Fibroblast of peridontal ligament (primary cell): ENCODE results near the gene EED.
A peak's percentile ranks its signal among the peaks of the same experiment; 100 is the strongest.
"Not testable (repeated sequence)": the region's sequence is repeated elsewhere in the genome, so short reads cannot be mapped to it uniquely, and the experiment has no call there.

Experiments used
- DNase-seq: peaks from one replicate; pipeline ENCODE4 v3.0.0-alpha.2; 2010; ENCODE audit errors: extremely low read depth

The EED gene

GRCh38 chr11:86291466-86292262 is 47.1 kb downstream of the EED start:
- DNase-seq, result peak; percentile 60

- DNase-seq, result no peak
Measured at GRCh38 chr11:86292912-86293616, 48.5 kb downstream of the EED start.

GRCh38 chr11:86294026-86294425 is 49.5 kb downstream of the EED start:
- peak; percentile 23 for DNase-seq

GRCh38 chr11:86301742-86302091 is 57.2 kb downstream of the EED start:
- no peak for DNase-seq

GRCh38 chr11:86302092-86302793 is 57.7 kb downstream of the EED start, which contains the start of gene HIKESHI:
HIKESHI (plus strand) TSS chr11:86302240; CDS start chr11:86302449, 209 bp downstream.
- peak; percentile 98 for DNase-seq

GRCh38 chr11:86303257-86303656 is 58.7 kb downstream of the EED start:
- no peak for DNase-seq

- DNase-seq, result not testable (repeated sequence)
Measured at GRCh38 chr11:86308710-86309109, 64.2 kb downstream of the EED start.

- DNase-seq, result no peak
Measured at GRCh38 chr11:86313793-86314192, 69.2 kb downstream of the EED start.

GRCh38 chr11:86314636-86315035 is 70.1 kb downstream of the EED start:
- no peak for DNase-seq
